GM13977 (cell line): ENCODE data around the gene ATG2B.

Experiments
- DNase-seq: peaks from one replicate; pipeline ENCODE4 v3.0.0; 2012; ENCODE audit warnings: low spot score
- CTCF ChIP-seq: IDR thresholded peaks from 2 replicates; pipeline ENCODE4 v1.5.1; 2012; ENCODE audit warnings: mild to moderate bottlenecking, control low read depth; ENCODE audit not compliant: insufficient read depth; ENCODE audit errors: extremely low read depth, missing control alignments
- in situ Hi-C: fragments of 300-500 bp; cut with MboI; formaldehyde crosslinking; loops from one replicate; pipeline ENCODE4 v1.12.0; 2022; ENCODE audit warnings: low sequenced_read_pairs, low pct_unique_long_range_greater_than_20kb, mixed read lengths, inconsistent platforms; ENCODE audit not compliant: unreplicated experiment

The ATG2B gene

GRCh38 chr14:96233661-96234060 lies 129.5 kb downstream of the ATG2B start:
- no peak for TF ChIP-seq CTCF
- in situ Hi-C loops: no loop called here

GRCh38 chr14:96232506-96232905 lies 130.6 kb downstream of the ATG2B start:
- in situ Hi-C loops: no loop called here
- no peak for DNase-seq
- TF ChIP-seq CTCF: no peak

More at GRCh38 chr14:96233661-96234060, 129.5 kb downstream of the ATG2B start:
- no peak for DNase-seq

GRCh38 chr14:96231526-96232130 lies 131.5 kb downstream of the ATG2B start:
- in situ Hi-C loops: no loop called here
- no peak for TF ChIP-seq CTCF
- no peak for DNase-seq

DNA sequence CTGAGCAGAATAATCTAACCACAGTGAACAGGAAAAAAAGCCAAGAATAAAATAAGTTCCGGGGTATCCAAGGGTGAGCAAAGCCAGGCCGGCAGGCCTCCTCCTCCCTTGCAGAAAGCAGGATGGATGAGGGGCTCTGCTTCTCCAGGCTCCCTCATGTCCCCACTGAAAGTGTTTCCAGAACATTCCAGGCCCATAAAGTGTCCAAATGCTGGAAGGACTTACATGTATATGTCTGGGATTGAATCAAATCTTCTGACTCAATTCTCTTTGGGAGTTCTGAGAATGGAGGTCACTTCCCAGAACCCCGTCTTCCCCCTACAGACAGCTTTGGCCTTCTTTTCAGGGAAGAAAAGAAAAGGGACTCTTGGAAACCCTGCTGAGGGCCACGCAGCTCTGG lies 132.1 kb downstream of the ATG2B start:
- DNase-seq: no peak
- in situ Hi-C loops: no loop called here
- TF ChIP-seq CTCF: no peak

- in situ Hi-C loops: no loop called here
- TF ChIP-seq CTCF: no peak
- DNase-seq: no peak
These were observed 133.8 kb downstream of the ATG2B start for GRCh38 chr14:96229315-96229714.
